ENCODE data around the gene RAP1GAP2. TPM values are rescaled to one million over a fixed set of nuclear protein-coding genes. Genes with fewer than 3 reads are reported as not detected.

Gene RAP1GAP2
- total RNA-seq, 4 donors from 2014 or later, result 10.8 to 18.3 (median 12.6) TPM

DNA sequence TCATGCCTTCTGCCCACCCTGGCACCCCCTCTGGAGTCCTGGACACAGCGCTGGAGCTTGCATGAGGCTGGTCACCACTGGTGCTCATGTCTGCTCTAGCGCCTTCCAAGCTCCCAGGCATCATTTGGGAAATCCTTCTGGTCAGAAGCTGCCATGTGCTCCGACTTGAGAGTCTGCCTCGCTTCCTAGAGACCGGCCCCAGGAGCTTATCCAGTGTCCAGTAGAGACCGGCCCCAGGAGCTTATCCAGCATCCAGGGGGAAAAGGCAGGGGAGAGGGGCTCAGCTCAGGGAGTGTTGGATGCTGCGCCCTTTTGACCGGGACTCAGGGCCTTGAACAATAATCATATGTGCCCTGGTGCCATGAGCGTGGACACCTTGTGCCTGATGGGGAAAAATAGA lies 106.3 kb downstream of the RAP1GAP2 start:
- H3K4me1 ChIP-seq, result peaks cover 5% of the 10 kb centered on the region
- TF ChIP-seq EP300 (IDR thresholded peaks at IDR 0.05) (no peak), POLR2AphosphoS5 (IDR thresholded peaks at IDR 0.05) (no peak), POLR2A (IDR thresholded peaks at IDR 0.05) (no peak)
- TF ChIP-seq, protein P1, sequence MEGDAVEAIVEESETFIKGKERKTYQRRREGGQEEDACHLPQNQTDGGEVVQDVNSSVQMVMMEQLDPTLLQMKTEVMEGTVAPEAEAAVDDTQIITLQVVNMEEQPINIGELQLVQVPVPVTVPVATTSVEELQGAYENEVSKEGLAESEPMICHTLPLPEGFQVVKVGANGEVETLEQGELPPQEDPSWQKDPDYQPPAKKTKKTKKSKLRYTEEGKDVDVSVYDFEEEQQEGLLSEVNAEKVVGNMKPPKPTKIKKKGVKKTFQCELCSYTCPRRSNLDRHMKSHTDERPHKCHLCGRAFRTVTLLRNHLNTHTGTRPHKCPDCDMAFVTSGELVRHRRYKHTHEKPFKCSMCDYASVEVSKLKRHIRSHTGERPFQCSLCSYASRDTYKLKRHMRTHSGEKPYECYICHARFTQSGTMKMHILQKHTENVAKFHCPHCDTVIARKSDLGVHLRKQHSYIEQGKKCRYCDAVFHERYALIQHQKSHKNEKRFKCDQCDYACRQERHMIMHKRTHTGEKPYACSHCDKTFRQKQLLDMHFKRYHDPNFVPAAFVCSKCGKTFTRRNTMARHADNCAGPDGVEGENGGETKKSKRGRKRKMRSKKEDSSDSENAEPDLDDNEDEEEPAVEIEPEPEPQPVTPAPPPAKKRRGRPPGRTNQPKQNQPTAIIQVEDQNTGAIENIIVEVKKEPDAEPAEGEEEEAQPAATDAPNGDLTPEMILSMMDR (IDR thresholded peaks at IDR 0.05), result no peak
- WGBS, result 96% methylated on average over 3 of the region's 9 CpGs

DNA sequence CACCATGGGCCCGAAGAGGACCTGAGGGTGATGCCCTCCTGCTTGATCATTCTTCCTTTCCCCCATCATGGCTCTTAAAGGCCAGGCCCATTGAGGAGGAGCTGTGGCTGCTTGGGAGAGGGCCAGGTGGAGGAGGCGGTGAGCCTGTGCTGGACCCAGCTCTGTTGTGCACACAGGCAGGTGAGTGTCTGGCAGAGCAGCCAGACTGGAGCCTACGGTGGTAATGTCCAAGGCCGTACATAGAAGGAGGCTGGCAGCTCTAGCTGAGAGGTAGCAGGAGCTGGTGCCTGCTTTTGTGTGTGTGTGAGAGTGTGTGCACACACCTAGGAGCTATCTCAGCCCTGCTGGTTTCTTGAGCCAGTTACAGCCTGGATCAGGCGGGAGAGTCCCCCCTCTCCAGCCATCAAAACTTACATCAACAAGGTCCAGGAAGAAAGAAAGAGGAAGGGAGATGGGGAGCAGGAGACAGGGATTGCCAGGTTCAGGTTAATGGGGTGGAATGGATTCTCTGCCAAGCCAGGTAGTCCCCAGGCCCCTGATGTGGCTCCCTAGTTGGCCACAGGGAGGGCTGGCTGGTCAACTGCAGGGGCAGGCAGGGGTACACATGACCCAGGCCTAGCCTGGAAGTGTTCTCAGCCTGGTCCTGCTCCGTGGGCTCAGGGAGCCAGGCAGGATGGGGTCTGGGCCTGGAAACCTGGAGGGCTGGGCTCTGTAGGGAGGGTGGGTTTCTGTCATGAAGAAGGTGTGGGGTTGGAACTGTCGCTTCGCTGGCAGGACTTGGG lies 107.1 kb downstream of the RAP1GAP2 start:
- peaks cover 5% of the 10 kb centered on the region for H3K4me1 ChIP-seq
- TF ChIP-seq POLR2A (IDR thresholded peaks at IDR 0.05), result no peak
- TF ChIP-seq POLR2AphosphoS5 (IDR thresholded peaks at IDR 0.05), result no peak
- TF ChIP-seq, protein P1 (IDR thresholded peaks at IDR 0.05), result no peak
- no peak for TF ChIP-seq EP300 (IDR thresholded peaks at IDR 0.05)

More for the DNA sequence above, 106.3 kb downstream of the RAP1GAP2 start:
- Histone ChIP-seq H3K36me3 (no peaks in the 10 kb centered on the region), H3K27me3 (no peaks in the 10 kb centered on the region), H3K4me3 (no peak overlapping the region), H3K9me3 (no peaks in the 10 kb centered on the region), H3K27ac (no peak overlapping the region)
- no peak for DNase-seq (ENCODE audit: low spot score in 2 of 2)

DNA sequence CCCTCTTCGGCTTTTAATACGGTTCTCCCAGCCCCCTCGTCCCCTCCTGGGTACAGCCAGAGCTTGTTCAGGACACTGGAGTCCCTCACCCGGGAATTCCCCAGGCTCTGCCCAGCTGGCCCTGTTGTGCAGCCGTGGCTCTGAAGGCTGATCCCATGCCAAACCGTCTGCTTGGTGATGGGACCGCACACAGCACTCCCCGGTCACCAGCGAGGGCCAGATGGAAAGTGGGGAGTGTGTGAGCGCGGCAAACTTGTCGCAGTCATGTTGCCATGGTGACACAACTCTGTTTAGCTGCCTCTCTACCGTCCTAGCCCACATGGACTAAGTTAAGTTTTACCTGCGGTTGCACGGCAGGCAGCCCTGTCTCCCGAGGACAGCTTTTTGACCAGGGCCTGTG lies 107.9 kb downstream of the RAP1GAP2 start:
- Histone ChIP-seq H3K9me3 (no peaks in the 10 kb centered on the region), H3K27me3 (no peaks in the 10 kb centered on the region), H3K36me3 (no peaks in the 10 kb centered on the region), H3K4me1 (peaks cover 7% of the 10 kb centered on the region), H3K4me3 (no peak overlapping the region), H3K27ac (no peak overlapping the region)
- DNase-seq (ENCODE audit: low spot score in 2 of 2), result no peak
- 68% methylated on average over 4 of the region's 16 CpGs for WGBS
- TF ChIP-seq, protein P1 (IDR thresholded peaks at IDR 0.05), result no peak
- TF ChIP-seq POLR2A (IDR thresholded peaks at IDR 0.05), result no peak
- TF ChIP-seq POLR2AphosphoS5 (IDR thresholded peaks at IDR 0.05), result no peak
- TF ChIP-seq EP300 (IDR thresholded peaks at IDR 0.05), result no peak

More for the DNA sequence above, 107.1 kb downstream of the RAP1GAP2 start:
- Histone ChIP-seq H3K27me3 (no peaks in the 10 kb centered on the region), H3K36me3 (no peaks in the 10 kb centered on the region), H3K4me3 (no peak overlapping the region), H3K27ac (no peak overlapping the region), H3K9me3 (no peaks in the 10 kb centered on the region)
- 83% methylated on average over 6 of the region's 8 CpGs for WGBS
- no peak for DNase-seq (ENCODE audit: low spot score in 2 of 2)

DNA sequence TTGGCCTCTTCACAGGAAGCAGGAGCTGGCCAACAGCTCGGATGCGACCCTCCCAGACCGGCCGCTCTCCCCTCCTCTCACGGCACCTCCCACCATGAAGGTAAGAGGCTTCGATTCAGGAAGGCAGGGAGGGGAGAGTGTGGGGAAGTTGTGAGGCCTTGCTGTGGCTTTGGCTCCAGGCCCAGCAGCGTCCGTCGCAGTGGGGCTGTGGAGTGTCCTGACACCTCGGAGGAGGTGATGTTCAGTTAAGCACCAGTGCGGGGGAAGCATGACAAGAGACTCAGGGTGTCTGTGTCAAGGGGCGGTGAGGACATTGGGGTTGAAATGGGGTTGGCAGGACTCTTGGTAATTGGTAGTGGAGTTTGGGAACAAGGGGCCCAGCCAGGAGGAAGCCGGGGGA lies 109.0 kb downstream of the RAP1GAP2 start:
- no peak for DNase-seq (ENCODE audit: low spot score in 2 of 2)
- Histone ChIP-seq H3K4me1 (peaks cover 7% of the 10 kb centered on the region), H3K27me3 (no peaks in the 10 kb centered on the region), H3K27ac (no peak overlapping the region), H3K9me3 (no peaks in the 10 kb centered on the region), H3K36me3 (no peaks in the 10 kb centered on the region), H3K4me3 (no peak overlapping the region)
- TF ChIP-seq EP300 (IDR thresholded peaks at IDR 0.05) (no peak), POLR2AphosphoS5 (IDR thresholded peaks at IDR 0.05) (no peak), POLR2A (IDR thresholded peaks at IDR 0.05) (no peak)
- TF ChIP-seq, protein P1 (IDR thresholded peaks at IDR 0.05), result no peak
- 67% methylated on average over 13 of the region's 13 CpGs for WGBS

DNA sequence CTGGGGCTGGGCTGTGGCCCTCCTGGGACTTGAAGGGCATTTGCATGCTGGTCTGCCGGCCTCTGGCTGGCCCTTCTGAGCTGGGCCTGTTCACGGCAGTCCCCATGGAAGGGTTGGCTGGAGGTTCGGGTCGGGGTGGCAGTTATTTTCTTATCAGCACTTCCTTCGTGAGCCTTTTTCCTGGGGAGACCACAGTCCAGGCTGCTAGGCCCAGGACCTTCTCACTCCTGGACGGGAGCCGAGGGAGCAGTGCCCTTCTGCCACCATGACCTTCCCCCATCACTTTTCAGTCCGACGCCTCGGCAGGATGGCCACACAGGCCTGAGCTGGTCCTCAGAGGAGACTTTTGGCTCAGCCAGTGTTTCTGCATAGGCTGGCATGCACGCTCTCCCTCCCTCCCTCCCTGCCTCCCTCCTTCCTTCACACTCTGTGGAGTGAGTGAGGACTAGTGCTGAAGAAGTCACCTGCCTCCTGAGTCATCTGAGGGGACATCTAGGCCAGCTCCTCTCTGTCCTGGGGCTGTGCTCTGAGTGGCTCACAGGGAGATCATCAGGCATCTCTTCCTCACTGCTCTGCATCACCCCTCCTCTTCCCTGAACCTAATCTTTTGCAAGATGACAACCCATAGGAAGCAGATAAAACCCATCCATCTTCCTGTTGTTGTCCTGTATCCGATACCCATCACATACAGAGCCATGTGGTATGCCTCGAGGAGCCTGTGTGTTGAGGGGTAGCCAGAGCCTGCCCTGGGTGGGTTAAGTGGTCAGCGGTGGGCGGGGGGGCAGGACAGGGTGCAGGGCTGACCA lies 109.7 kb downstream of the RAP1GAP2 start:
- H3K27me3 ChIP-seq, result no peaks in the 10 kb centered on the region
- peaks cover 7% of the 10 kb centered on the region for H3K4me1 ChIP-seq
- no peaks in the 10 kb centered on the region for H3K9me3 ChIP-seq
- no peaks in the 10 kb centered on the region for H3K36me3 ChIP-seq
- 79% methylated on average over 15 of the region's 15 CpGs for WGBS
- no peak overlapping the region for H3K27ac ChIP-seq
- no peak overlapping the region for H3K4me3 ChIP-seq
- DNase-seq (ENCODE audit: low spot score in 2 of 2), result no peak
- TF ChIP-seq, protein P1 (IDR thresholded peaks at IDR 0.05), result no peak
